Measurements from ENCODE around the gene OR52J3.

The OR52J3 gene

GRCh38 chr11:5088556-5088955 lies 42.2 kb downstream of the OR52J3 start:
- ChIA-PET CTCF (no interaction called here), POLR2A (no interaction called here)
- TF ChIP-seq ZNF488 (tag by site-specific recombination; IDR thresholded peaks at IDR 0.05), result no peak
- no peak for TF ChIP-seq ZBTB49 (tag by site-specific recombination; IDR thresholded peaks at IDR 0.05; ENCODE audit: low read depth)
- TF ChIP-seq ZBTB6 (tag by site-specific recombination; IDR thresholded peaks at IDR 0.05), result no peak
- TF ChIP-seq OVOL3 (tag by site-specific recombination; IDR thresholded peaks at IDR 0.05), result no peak
- no peak for TF ChIP-seq ZNF830 (tag by site-specific recombination; IDR thresholded peaks at IDR 0.05; ENCODE audit: low read depth)
- no peak for TF ChIP-seq PATZ1 (tag by site-specific recombination; IDR thresholded peaks at IDR 0.05)
- TF ChIP-seq ZNF677 (tag by site-specific recombination; IDR thresholded peaks at IDR 0.05), result no peak
- TF ChIP-seq ZNF654 (tag by site-specific recombination; IDR thresholded peaks at IDR 0.05; ENCODE audit: low read depth), result no peak
- no peak for TF ChIP-seq ZNF585B (tag by site-specific recombination; IDR thresholded peaks at IDR 0.05)
- no peak for TF ChIP-seq HOXC10 (CRISPR knock-in tag; IDR thresholded peaks at IDR 0.05)
- no peak for TF ChIP-seq ZNF423 (tag by site-specific recombination; IDR thresholded peaks at IDR 0.05)
- no peaks in the 10 kb centered on the region for H3K36me3 ChIP-seq (ENCODE audit: control insufficient read depth in 2 of 2, insufficient read depth in 1 of 2, low read length in 2 of 2)
- H3K4me1 ChIP-seq (ENCODE audit: control insufficient read depth, insufficient read depth, low read length), result no peaks in the 10 kb centered on the region
- H3K9me3 ChIP-seq (ENCODE audit: control insufficient read depth, insufficient read depth, low read depth, low read length), result no peaks in the 10 kb centered on the region
- no peak overlapping the region for H3K27ac ChIP-seq (ENCODE audit: extremely low read depth, low read depth, low read length)
- H3K4me3 ChIP-seq (ENCODE audit: low read depth, low read length), result no peak overlapping the region

GRCh38 chr11:5090668-5091067 lies 44.3 kb downstream of the OR52J3 start:
- POLR2A ChIA-PET, result no interaction called here

GRCh38 chr11:5092821-5093585 lies 46.7 kb downstream of the OR52J3 start:
- Histone ChIP-seq H3K9me3 (ENCODE audit: control insufficient read depth, insufficient read depth, low read depth, low read length) (no peaks in the 10 kb centered on the region), H3K4me3 (ENCODE audit: low read depth, low read length) (no peak overlapping the region), H3K36me3 (ENCODE audit: control insufficient read depth in 2 of 2, insufficient read depth in 1 of 2, low read length in 2 of 2) (no peaks in the 10 kb centered on the region), H3K4me1 (ENCODE audit: control insufficient read depth, insufficient read depth, low read length) (no peaks in the 10 kb centered on the region), H3K27ac (ENCODE audit: extremely low read depth, low read depth, low read length) (no peak overlapping the region)
- POLR2A ChIA-PET, result no interaction called here
- CTCF ChIA-PET, result no interaction called here
- TF ChIP-seq ZBTB6 (tag by site-specific recombination; IDR thresholded peaks at IDR 0.05) (no peak), ZNF701 (tag by site-specific recombination; IDR thresholded peaks at IDR 0.05) (no peak), SP7 (tag by site-specific recombination; IDR thresholded peaks at IDR 0.05) (no peak), ZNF37A (tag by site-specific recombination; IDR thresholded peaks at IDR 0.05) (no peak), ZNF488 (tag by site-specific recombination; IDR thresholded peaks at IDR 0.05) (no peak), ZNF221 (tag by site-specific recombination; IDR thresholded peaks at IDR 0.05; ENCODE audit: borderline replicate concordance) (no peak), ZNF548 (tag by site-specific recombination; IDR thresholded peaks at IDR 0.05) (no peak), OVOL3 (tag by site-specific recombination; IDR thresholded peaks at IDR 0.05) (no peak), ZNF169 (tag by site-specific recombination; IDR thresholded peaks at IDR 0.05) (no peak), ZNF664 (tag by site-specific recombination; IDR thresholded peaks at IDR 0.05) (no peak), PATZ1 (tag by site-specific recombination; IDR thresholded peaks at IDR 0.05) (no peak)

More at GRCh38 chr11:5090668-5091067, 44.3 kb downstream of the OR52J3 start:
- CTCF ChIA-PET, result no interaction called here
- Histone ChIP-seq H3K36me3 (ENCODE audit: control insufficient read depth in 2 of 2, insufficient read depth in 1 of 2, low read length in 2 of 2) (no peaks in the 10 kb centered on the region), H3K4me1 (ENCODE audit: control insufficient read depth, insufficient read depth, low read length) (no peaks in the 10 kb centered on the region), H3K9me3 (ENCODE audit: control insufficient read depth, insufficient read depth, low read depth, low read length) (no peaks in the 10 kb centered on the region), H3K4me3 (ENCODE audit: low read depth, low read length) (no peak overlapping the region), H3K27ac (ENCODE audit: extremely low read depth, low read depth, low read length) (no peak overlapping the region)
- no peak for TF ChIP-seq ZNF433 (tag by site-specific recombination; IDR thresholded peaks at IDR 0.05; ENCODE audit: low read depth)
- no peak for TF ChIP-seq HOXA7 (CRISPR knock-in tag; IDR thresholded peaks at IDR 0.05; ENCODE audit: borderline replicate concordance)
- TF ChIP-seq RBAK (tag by site-specific recombination; IDR thresholded peaks at IDR 0.05), result no peak
- no peak for TF ChIP-seq ZNF571 (tag by site-specific recombination; IDR thresholded peaks at IDR 0.05)
- no peak for TF ChIP-seq ZNF239 (tag by site-specific recombination; IDR thresholded peaks at IDR 0.05)

Measured in HEK293 (cell line).